Endothelial cell of umbilical vein (primary cell): ENCODE results near the gene SMIM9.

Source experiments
- CTCF ChIP-seq, 2 donors: IDR thresholded peaks; 1 replicate in 1 of 2; 2 replicates in 1 of 2; pipeline ENCODE4 v1.5.1; 2011; ENCODE audit warnings: low read length in 2 of 2, mild to moderate bottlenecking in 2 of 2, moderate library complexity in 2 of 2, control low read depth in 1 of 2, inconsistent platforms in 1 of 2, low read depth in 1 of 2; ENCODE audit not compliant: insufficient read depth in 1 of 2; ENCODE audit errors: extremely low read depth in 1 of 2
- MAX ChIP-seq: IDR thresholded peaks from 2 replicates; pipeline ENCODE4 v1.6.1; 2011; ENCODE audit not compliant: insufficient read depth, insufficient read length
- MYC ChIP-seq: IDR thresholded peaks from one replicate; pipeline ENCODE4 v1.6.1; 2011; ENCODE audit warnings: mild to moderate bottlenecking, low read depth, low read length

DNA sequence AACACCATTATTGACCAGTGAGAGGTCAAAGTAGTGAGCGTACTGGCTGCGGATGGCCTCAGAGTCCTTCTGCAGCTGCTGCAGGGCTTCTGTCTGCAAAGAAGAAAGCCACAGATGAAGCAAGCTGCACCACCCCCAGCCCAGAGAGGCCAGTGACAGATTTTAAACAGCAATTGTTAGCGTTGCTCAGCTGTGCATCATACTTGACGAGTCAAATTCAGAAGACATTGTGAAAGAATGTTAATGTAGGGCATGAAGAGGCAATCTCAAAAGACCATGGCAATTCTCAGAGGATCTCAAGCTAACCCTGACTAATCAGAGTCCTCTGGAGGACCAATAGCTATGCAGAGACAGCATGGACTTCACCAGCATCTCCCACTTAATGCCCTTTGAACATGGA is 55.2 kb downstream of the SMIM9 start:
- TF ChIP-seq CTCF (IDR thresholded peaks at IDR 0.05; ENCODE audit: extremely low read depth in 1 of 2, insufficient read depth in 1 of 2, low read depth in 1 of 2, low read length in 2 of 2) (no peak), MYC (no peak), MAX (no peak)
